Prostate gland (tissue), 2 donors: ENCODE measurements around the gene STEAP3. TPM values are rescaled to one million over a fixed set of nuclear protein-coding genes. Genes with fewer than 3 reads are reported as not detected.

Source experiments
- DNase-seq: peaks from one replicate; pipeline ENCODE4 v3.0.0-alpha.2; 2019; ENCODE audit warnings: low spot score
- H3K27ac ChIP-seq, 2 donors: fragments of 200-600 bp; sonication (generic); 2 replicates each; pipeline ENCODE4 v1.5.1; 2017 to 2019
- H3K27me3 ChIP-seq: fragments of 200-600 bp; sonication (generic); replicated peaks from 2 replicates; pipeline ENCODE4 v1.5.1; 2019; ENCODE audit not compliant: insufficient read depth
- H3K36me3 ChIP-seq, 2 donors: fragments of 200-600 bp; sonication (generic); 1 replicate in 1 of 2; 2 replicates in 1 of 2; pipeline versions ENCODE4 v1.5.1 to v1.8.1; 2017 to 2019
- H3K4me1 ChIP-seq: fragments of 200-600 bp; sonication (generic); replicated peaks from 2 replicates; pipeline ENCODE4 v1.5.1; 2019
- H3K4me3 ChIP-seq, 2 donors: fragments of 200-600 bp; sonication (generic); 2 replicates each; pipeline ENCODE4 v1.5.1; 2017 to 2019
- H3K9me3 ChIP-seq: fragments of 200-600 bp; sonication (generic); 2 replicates; pipeline ENCODE4 v1.5.1; 2017
- CTCF ChIP-seq, 4 experiments: fragments of 200-600 bp in 2 of 4; fragments of 450-650 bp in 2 of 4; sonication (generic) in 2 of 4; IDR thresholded peaks; 1 replicate in 3 of 4; 2 replicates in 1 of 4; pipeline ENCODE4 v1.5.1; 2016 to 2019; ENCODE audit warnings: antibody characterized with exemption in 4 of 4, mild to moderate bottlenecking in 2 of 4, moderate library complexity in 2 of 4
- POLR2A ChIP-seq: fragments of 450-650 bp; IDR thresholded peaks from one replicate; pipeline ENCODE4 v1.6.1; 2016; ENCODE audit warnings: antibody characterized with exemption, mild to moderate bottlenecking
- POLR2AphosphoS5 ChIP-seq: sonication (generic); formaldehyde crosslinking; IDR thresholded peaks from one replicate; pipeline ENCODE4 v1.6.1; 2017; ENCODE audit warnings: antibody characterized with exemption
- WGBS: methylation state at CpG from one replicate; pipeline ENCODE4 v1.1.5; 2018; 5-methylcytosine and 5-hydroxymethylcytosine counted together
- intact Hi-C: fragments of 100-400 bp; cut with DNase I; formaldehyde crosslinking; loops from one replicate; pipeline ENCODE4 v1.14.2; 2022
- total RNA-seq, 2 donors: library from RNA; depleted of rRNA; stranded (reverse); fragments of >200 nt; gene quantifications; one replicate each; pipeline ENCODE4 v1.1.0, GENCODE V29; 2016

The STEAP3 gene
- total RNA-seq, 2 donors from 2014 or later = 15.3 to 25.1 TPM

GRCh38 chr2:119311831-119312230 is 88.2 kb downstream of the STEAP3 start:
- intact Hi-C loops = no loop called here
- TF ChIP-seq CTCF (IDR thresholded peaks at IDR 0.05) = no peak
- no peak for TF ChIP-seq POLR2AphosphoS5
- no peak for TF ChIP-seq POLR2A
- no peak overlapping the region for H3K27ac ChIP-seq
- WGBS = 92% methylated on average over 9 of the region's 9 CpGs
- H3K9me3 ChIP-seq = no peaks in the 10 kb centered on the region
- no peak for DNase-seq
- no peaks in the 10 kb centered on the region for H3K36me3 ChIP-seq
- H3K4me3 ChIP-seq = no peak overlapping the region
- no peaks in the 10 kb centered on the region for H3K4me1 ChIP-seq
- H3K27me3 ChIP-seq = no peaks in the 10 kb centered on the region

Other genes with a start within 250 kb of the STEAP3 start
- gene C1QL2, start 65.1 kb upstream of the STEAP3 start, total RNA-seq = 1 to 10 TPM in 1 of 2 donors, under 1 TPM in 1; 0.23 to 1.4 TPM
- gene C2orf76, start 143.0 kb downstream of the STEAP3 start, total RNA-seq = 10 to 100 TPM; 15.8 to 16.2 TPM
- 100 to 1,000 TPM; 145 to 324 TPM for gene DBI, start 143.1 kb downstream of the STEAP3 start, total RNA-seq
- gene TMEM37, start 208.0 kb downstream of the STEAP3 start, total RNA-seq = 1 to 10 TPM; 1.7 to 6.8 TPM